HCT116 (cell line): ENCODE data around the gene GATB.

ENCODE experiments used
- ATF3 ChIP-seq: IDR thresholded peaks from 2 replicates; pipeline ENCODE4 v1.6.1; 2012
- CTCF ChIP-seq, 3 experiments: fragments of 200-600 bp in 1 of 3; sonication (generic) in 1 of 3; IDR thresholded peaks in 2 of 3; conservative IDR thresholded peaks in 1 of 3; 2 replicates each; pipeline ENCODE4 v1.5.1; 2012 to 2017; ENCODE audit warnings: low read depth in 2 of 3, low read length in 2 of 3, antibody characterized with exemption in 1 of 3, borderline replicate concordance in 1 of 3, control low read depth in 1 of 3, mild to moderate bottlenecking in 1 of 3, mixed read lengths in 1 of 3, mixed run types in 1 of 3, moderate library complexity in 1 of 3; ENCODE audit not compliant: insufficient read depth in 1 of 3
- ELF1 ChIP-seq: IDR thresholded peaks from 2 replicates; pipeline ENCODE4 v1.6.1; 2012; ENCODE audit warnings: low read depth, borderline replicate concordance
- EZH2 ChIP-seq: fragments of 200-600 bp; sonication (generic); IDR thresholded peaks from 2 replicates; pipeline ENCODE4 v1.6.1; 2017; ENCODE audit warnings: antibody characterized with exemption, mixed run types
- JUND ChIP-seq: IDR thresholded peaks from 2 replicates; pipeline ENCODE4 v1.6.1; 2012
- MAX ChIP-seq: IDR thresholded peaks from 2 replicates; pipeline ENCODE4 v1.6.1; 2012
- POLR2A ChIP-seq: IDR thresholded peaks from 2 replicates; pipeline ENCODE4 v1.7.0; 2011; ENCODE audit warnings: borderline replicate concordance; ENCODE audit not compliant: insufficient read depth, insufficient read length; ENCODE audit errors: extremely low read depth
- POLR2AphosphoS5 ChIP-seq: IDR thresholded peaks from 2 replicates; pipeline ENCODE4 v1.6.1; 2011; ENCODE audit warnings: mild to moderate bottlenecking, low read depth, low read length, moderate library complexity
- SRF ChIP-seq: IDR thresholded peaks from 2 replicates; pipeline ENCODE4 v1.6.1; 2012; ENCODE audit warnings: low read depth
- ZNF274 ChIP-seq: fragments of 200-500 bp; sonication (Bioruptor generic); IDR thresholded peaks from 2 replicates; pipeline ENCODE4 v1.6.1; 2014; ENCODE audit warnings: mild to moderate bottlenecking, low read depth, low read length, inconsistent platforms

GRCh38 chr4:151666501-151666900 lies 94.3 kb downstream of the GATB start:
- TF ChIP-seq CTCF (IDR thresholded peaks at IDR 0.05 in 2 of 3, conservative IDR thresholded peaks at IDR 0.05 in 1 of 3; ENCODE audit: borderline replicate concordance in 1 of 3, insufficient read depth in 1 of 3, low read depth in 2 of 3, low read length in 2 of 3) (no peak), EZH2 (no peak), ELF1 (no peak), ZNF274 (no peak), MAX (no peak), ATF3 (no peak), POLR2A (no peak), JUND (no peak), SRF (no peak), POLR2AphosphoS5 (no peak)
